Transverse colon (tissue), 4 donors: ENCODE measurements around the gene RAP1GDS1.

Experiments
- CTCF ChIP-seq, 5 experiments: fragments of 200-600 bp in 3 of 5; fragments of 450-650 bp in 2 of 5; sonication (generic) in 3 of 5; IDR thresholded peaks; 1 replicate in 2 of 5; 2 replicates in 3 of 5; pipeline ENCODE4 v1.5.1; 2016 to 2017; ENCODE audit warnings: antibody characterized with exemption in 5 of 5, inconsistent platforms in 3 of 5, mild to moderate bottlenecking in 2 of 5, moderate library complexity in 1 of 5
- EP300 ChIP-seq: sonication (generic); formaldehyde crosslinking; IDR thresholded peaks from one replicate; pipeline ENCODE4 v1.6.1; 2017; ENCODE audit warnings: antibody characterized with exemption, low read depth
- POLR2A ChIP-seq: fragments of 450-650 bp; IDR thresholded peaks from one replicate; pipeline ENCODE4 v1.6.1; 2016; ENCODE audit warnings: antibody characterized with exemption, mild to moderate bottlenecking, moderate library complexity
- POLR2AphosphoS5 ChIP-seq, 3 donors: sonication (generic); formaldehyde crosslinking; IDR thresholded peaks; one replicate each; pipeline ENCODE4 v1.6.1; 2016; ENCODE audit warnings: antibody characterized with exemption in 3 of 3

GRCh38 chr4:98298022-98298421, 36.8 kb downstream of the RAP1GDS1 start:
- TF ChIP-seq CTCF (IDR thresholded peaks at IDR 0.05) = no peak
- TF ChIP-seq POLR2A = no peak
- no peak for TF ChIP-seq EP300
- no peak for TF ChIP-seq POLR2AphosphoS5 (IDR thresholded peaks at IDR 0.05)
